Measurements from ENCODE around the gene EXOC4. TPM values are rescaled to one million over a fixed set of nuclear protein-coding genes. Genes with fewer than 3 reads are reported as not detected.

Gene EXOC4
- polyA plus RNA-seq, 3 donors = 68.1 to 75.1 (median 70.9) TPM

GRCh38 chr7:133804127-133804526 is 551.2 kb downstream of the EXOC4 start:
- DNase-seq (ENCODE audit: extremely low read depth in 1 of 11, low read depth in 9 of 11, low spot score in 4 of 11) = no peak

- no peak for DNase-seq (ENCODE audit: extremely low read depth in 1 of 11, low read depth in 9 of 11, low spot score in 4 of 11)
Observed at GRCh38 chr7:133805426-133805825, 552.5 kb downstream of the EXOC4 start.

DNA sequence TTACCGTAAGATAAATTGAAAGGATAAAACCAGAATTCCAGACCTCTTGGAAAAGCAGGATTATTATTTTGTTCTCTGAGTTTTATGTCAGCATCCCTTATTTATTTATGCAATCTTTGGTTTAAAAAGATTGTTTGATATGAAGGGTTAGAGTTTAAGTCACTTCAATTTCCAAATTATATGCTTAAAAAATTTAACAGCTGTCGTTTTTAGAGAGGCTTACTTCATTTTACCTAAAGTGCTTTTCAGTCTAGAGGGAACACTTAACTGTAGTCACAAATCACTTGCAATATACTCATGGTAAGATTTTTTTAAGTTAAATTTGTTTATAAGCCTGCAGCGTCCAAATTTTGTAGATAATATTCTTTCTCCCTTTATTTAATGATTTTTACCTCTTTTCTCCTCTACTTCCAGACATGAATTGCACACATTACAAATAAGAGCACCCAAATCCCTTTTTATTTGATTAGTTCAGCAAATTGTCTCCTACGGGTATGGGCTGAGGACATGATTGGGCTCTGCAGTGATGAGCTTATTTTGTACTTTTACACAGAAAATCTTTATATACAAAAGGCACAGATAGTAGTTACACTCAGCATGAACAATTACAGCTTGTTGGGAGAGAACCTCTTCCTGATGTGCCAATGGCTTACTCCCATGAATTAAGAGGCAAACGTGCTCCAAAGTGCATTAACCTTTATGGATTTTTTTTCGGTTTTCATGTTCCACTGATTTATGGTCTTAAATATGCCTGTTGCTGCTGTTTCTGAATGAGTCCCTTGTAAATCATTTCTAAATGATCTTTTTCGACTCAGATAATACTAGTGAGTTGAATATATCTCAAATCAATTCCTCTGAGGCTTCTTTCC is 555.0 kb downstream of the EXOC4 start:
- DNase-seq (ENCODE audit: extremely low read depth in 1 of 11, low read depth in 9 of 11, low spot score in 4 of 11) = no peak

- DNase-seq (ENCODE audit: extremely low read depth in 1 of 11, low read depth in 9 of 11, low spot score in 4 of 11) = no peak
Observed at GRCh38 chr7:133808493-133808866, 555.6 kb downstream of the EXOC4 start.

DNA sequence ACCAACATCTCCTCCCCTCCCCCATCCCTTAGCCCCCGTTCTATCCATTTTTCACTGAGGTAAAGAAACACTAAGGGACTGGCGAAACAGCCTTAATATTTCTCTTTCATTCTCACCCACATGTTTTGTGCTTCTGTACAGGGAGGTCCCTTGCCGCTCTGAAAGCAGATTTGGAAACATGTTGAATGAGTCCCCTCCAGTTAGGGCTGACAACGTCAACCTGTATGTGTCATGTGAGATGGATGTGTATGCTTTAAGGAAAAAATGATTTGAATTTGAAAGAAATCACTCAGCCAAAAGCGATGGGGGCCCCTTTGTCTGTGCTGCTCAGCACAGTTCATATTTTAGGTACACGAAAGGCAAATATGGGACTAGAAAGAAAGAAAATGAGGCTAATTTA is 560.0 kb downstream of the EXOC4 start:
- no peak for DNase-seq (ENCODE audit: extremely low read depth in 1 of 11, low read depth in 9 of 11, low spot score in 4 of 11)

DNA sequence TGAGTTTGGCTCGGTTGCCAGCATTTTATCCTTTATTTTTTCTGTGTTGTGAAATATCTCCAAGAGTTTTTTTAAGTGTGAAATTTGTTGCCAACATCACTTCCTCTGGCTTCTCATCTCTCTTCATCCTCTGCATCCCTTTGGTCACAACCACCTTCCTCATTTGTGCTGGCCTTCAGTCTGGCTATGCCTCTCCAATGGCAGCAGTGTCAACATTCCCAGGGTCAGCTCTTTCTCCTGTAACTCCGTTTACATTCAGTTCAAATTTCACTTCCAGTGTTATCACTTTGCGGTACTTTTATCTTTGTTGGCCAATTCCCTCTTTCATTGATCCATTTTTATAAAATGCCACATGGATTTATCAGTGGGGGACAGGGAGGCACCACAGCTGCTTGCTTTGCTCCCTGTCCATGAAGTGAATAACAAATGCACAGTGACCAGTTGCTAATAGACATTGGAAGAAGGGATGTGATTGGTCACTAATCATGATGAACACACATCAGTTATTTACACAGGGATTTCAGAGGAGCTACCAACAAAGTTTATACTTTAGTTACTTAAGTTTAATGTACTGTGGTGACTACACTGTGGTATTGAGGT is 562.8 kb downstream of the EXOC4 start:
- DNase-seq (ENCODE audit: extremely low read depth in 1 of 11, low read depth in 9 of 11, low spot score in 4 of 11) = no peak

DNA sequence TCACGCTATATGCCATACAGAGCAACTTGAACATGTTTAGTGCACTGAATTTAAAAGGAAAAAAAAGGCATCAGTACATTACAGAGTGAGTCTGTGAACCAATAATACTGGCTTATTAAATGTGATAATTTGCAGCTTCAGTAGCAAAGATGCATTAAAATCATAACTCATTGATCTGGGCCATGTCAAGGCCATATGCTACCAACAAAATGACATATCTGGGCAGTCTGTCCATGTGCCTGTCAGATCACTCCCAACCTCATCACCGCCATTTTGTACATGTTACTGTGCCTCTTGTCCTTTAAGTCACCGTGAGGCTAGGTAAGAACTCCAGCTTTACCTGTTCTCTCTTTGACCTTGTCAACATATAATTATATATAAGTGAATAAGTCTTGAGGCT is 566.8 kb downstream of the EXOC4 start:
- DNase-seq (ENCODE audit: extremely low read depth in 1 of 11, low read depth in 9 of 11, low spot score in 4 of 11) = no peak

DNA sequence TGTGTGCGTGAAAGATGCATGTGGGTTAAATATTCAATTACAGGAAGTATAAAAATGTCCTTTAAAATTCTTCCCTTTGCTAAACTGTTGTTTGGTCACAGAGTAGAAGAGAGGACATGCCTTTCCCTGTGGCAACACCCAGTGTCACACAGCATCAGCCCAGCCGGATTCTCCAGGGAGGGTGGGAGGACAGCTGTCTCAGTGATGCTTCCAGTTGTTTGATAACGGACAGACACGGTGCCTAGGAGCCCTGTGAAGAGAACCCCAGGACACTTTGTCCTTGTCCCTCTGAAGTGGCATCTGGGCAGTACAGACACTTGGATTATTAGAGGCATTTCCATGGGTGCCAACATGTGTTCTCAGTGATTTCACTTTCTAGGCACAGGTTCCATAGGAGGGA is 567.7 kb downstream of the EXOC4 start:
- no peak for DNase-seq (ENCODE audit: extremely low read depth in 1 of 11, low read depth in 9 of 11, low spot score in 4 of 11)

GRCh38 chr7:133821171-133821570 is 568.3 kb downstream of the EXOC4 start:
- no peak for DNase-seq (ENCODE audit: extremely low read depth in 1 of 11, low read depth in 9 of 11, low spot score in 4 of 11)

DNA sequence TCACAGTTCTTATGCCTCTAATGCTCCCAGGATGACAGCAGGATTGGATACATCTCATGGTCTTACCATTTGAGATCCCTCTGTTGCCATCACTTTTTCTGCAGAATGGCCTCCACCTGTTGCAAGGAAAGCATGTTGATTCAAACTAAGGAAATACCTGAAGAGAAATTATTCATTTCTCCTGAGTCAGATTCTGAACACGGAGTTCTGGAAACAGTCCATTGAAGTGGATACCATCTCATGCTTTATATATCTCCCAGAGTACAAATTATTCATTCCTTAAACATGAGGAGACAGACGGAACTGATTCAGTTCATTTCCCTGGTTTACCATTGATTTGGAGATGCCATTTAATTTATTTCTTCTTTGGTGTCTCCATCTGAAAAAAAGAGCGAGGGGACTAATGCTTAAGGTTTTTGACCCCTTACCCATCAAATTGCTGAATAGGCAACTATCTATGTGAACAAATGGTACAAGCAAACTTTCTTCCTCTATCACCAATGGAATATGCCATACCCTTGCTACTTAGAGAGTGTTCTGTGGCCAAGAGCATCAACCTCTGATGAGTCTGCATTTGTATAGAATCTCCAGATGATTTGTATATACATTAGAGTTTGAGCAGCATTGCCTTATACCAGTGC is 569.2 kb downstream of the EXOC4 start:
- no peak for DNase-seq (ENCODE audit: extremely low read depth in 1 of 11, low read depth in 9 of 11, low spot score in 4 of 11)

DNA sequence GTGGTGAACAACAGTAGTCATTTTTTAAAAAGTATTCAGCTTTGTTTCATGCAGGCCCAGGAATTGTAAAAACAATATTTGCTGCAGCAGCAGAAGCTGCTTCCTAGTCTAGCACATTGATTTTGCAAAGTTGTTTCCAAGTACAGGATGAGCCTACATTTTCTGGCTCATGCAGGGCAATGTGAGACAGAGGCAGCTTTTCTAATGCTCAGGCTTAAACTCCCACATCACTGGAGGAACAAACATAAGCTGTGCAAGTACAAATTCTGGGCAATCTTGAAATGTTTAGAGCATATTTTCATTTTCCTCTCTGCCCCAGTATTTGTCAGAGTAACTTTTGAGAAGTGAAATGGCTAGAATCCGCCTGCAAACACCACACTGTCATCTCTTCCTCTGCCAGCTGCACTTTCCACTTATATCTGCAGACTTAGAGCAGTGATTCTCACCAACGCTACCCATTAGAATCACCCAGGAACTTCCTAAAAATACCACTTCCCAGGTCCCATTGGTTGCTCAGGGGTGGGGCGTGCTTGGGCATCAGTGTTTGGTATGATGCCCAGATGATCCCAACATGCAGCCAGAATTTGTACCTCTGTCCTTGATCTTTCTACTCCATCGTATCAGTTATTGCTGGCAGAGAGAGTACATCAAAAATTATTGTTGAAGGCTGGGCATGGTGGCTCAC is 570.1 kb downstream of the EXOC4 start:
- no peak for DNase-seq (ENCODE audit: extremely low read depth in 1 of 11, low read depth in 9 of 11, low spot score in 4 of 11)

DNA sequence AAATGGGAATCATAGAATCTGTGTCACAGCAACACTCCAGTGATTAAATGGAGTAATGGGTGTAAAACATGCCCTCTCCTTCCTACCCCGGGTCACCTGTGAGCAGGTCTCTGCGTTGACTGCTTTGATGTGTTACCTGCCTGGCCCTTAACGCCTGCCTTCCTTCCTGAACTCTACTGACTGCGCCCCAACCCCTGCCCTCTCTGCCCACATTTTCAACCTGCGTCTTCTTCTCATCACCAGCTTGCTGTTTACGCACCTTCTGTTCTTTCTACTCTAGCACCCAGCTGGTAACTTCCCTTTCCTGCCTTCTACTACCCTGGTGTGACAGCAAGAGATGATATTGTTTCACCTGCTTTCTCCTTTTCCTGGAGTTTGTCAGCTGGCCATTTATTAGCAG is 571.3 kb downstream of the EXOC4 start:
- DNase-seq (ENCODE audit: extremely low read depth in 1 of 11, low read depth in 9 of 11, low spot score in 4 of 11) = no peak

DNA sequence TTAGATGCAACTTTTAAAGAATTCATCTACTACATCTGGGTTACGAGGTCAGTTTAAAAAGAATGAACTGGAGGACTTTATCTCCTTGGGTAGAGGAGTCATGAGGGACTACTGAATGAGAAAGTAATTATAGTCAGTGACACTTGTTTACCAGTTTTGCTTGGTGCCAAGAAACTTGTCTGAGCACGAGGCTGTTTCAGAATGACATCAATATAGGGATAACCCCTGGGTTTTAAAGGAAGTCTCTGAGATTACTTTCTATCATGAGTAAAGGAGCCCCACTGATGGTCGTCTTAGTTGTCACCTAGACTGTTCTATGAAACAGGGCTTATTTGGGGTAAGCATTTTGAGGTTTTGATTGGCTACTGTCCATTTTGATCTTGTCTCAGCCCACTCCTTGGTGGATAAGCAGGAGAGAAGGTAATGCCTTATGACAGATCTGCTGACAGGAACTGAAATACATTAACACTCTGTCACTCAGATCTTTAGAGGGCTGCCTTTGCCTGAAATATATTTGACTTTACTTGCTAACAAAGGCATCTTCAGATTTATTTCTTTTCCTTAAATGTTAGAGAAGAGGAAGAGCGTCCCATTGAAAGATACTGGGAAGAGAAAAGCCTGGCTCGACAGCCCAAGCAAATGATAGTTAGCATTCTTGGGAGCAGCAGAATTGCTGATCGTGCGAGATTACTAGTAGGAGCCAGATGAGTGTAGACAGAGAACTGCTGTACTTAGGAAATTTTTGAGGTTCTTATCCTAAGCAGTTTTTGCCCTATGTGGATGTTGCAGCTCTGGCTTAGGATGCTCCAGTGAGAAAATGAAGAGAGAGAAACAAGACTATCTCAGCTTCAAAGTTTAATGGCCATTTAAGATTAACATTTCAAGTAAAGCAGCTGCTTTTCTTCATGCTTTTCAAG is 575.1 kb downstream of the EXOC4 start:
- no peak for DNase-seq (ENCODE audit: extremely low read depth in 1 of 11, low read depth in 9 of 11, low spot score in 4 of 11)

- no peak for DNase-seq (ENCODE audit: extremely low read depth in 1 of 11, low read depth in 9 of 11, low spot score in 4 of 11)
Observed at GRCh38 chr7:133828906-133829305, 576.0 kb downstream of the EXOC4 start.

DNA sequence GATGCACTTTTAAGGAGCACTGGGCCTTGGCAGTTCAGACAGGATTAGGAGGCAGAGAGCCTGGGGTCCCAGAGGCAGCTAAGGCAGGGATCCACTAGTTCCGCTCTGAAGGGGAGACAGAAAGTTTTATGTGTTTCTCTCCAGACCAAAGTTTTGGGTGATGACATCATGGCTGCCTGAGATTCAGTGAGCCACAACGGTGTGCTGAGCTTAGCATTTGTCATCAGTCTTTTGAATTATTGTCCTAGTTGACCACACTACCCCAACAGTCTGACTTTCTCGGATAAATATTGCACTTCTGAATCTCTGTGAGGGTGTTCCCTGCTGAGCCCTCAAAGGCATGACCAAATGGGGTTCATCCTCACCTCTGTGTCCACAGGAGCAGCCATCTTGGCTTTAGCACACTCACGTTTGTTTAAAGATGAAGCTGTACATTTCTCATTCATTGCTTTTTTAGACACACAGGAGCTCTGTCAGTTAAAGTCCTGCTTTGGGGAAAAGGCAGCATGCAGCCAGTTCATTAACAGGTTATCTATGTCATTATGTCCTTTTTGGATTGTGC is 576.5 kb downstream of the EXOC4 start:
- peak in 9 of 11 donors; percentile 22 to 75 (median 38) for DNase-seq (ENCODE audit: extremely low read depth in 1 of 11, low read depth in 9 of 11, low spot score in 4 of 11)

GRCh38 chr7:133830081-133830480 is 577.2 kb downstream of the EXOC4 start:
- no peak for DNase-seq (ENCODE audit: extremely low read depth in 1 of 11, low read depth in 9 of 11, low spot score in 4 of 11)

GRCh38 chr7:133836666-133837065 is 583.8 kb downstream of the EXOC4 start:
- no peak for DNase-seq (ENCODE audit: extremely low read depth in 1 of 11, low read depth in 9 of 11, low spot score in 4 of 11)

- peak in 1 of 11 donors; percentile 39 for DNase-seq (ENCODE audit: extremely low read depth in 1 of 11, low read depth in 9 of 11, low spot score in 4 of 11)
Observed at GRCh38 chr7:133837224-133837623, 584.3 kb downstream of the EXOC4 start.

All from renal cortex interstitium (tissue), 11 donors.